OCI-LY1 (cell line): ENCODE results near the gene HDDC3.

Experiments used
- EZH2 ChIP-seq: fragments of 200-600 bp; sonication (generic), shearing (Covaris generic); IDR thresholded peaks from 2 replicates; pipeline ENCODE4 v1.8.0; 2017; ENCODE audit warnings: borderline replicate concordance, mixed run types, mild to moderate bottlenecking, antibody characterized with exemption, low read length, moderate library complexity, mixed read lengths
- TF ChIP-seq, protein P1 (sequence below): fragments of 200-600 bp; sonication (generic), shearing (Covaris generic); IDR thresholded peaks from 2 replicates; pipeline ENCODE4 v1.5.1; 2017; ENCODE audit warnings: mild to moderate bottlenecking, antibody characterized with exemption, low read length, moderate library complexity, mixed read lengths

DNA sequence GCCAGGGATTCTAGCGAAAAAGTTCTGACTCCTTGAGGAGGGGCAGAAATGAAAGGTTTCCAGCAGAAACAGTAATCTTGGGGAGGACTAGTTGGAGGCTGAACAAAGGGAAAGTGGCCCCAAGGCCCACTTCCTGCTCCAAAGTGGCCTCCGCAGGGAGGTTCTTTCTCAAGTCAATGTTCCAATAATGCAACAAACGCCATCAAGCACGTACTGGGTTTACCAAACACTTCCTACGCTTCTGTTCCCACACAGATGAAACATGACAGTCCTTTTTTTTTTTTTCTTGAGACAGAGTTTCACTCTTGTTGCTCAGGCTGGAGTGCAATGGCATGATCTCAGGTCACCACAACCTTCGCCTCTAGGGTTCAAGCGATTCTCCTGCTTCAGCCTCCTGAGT, 12.7 kb upstream of the HDDC3 start:
- TF ChIP-seq, protein P1, sequence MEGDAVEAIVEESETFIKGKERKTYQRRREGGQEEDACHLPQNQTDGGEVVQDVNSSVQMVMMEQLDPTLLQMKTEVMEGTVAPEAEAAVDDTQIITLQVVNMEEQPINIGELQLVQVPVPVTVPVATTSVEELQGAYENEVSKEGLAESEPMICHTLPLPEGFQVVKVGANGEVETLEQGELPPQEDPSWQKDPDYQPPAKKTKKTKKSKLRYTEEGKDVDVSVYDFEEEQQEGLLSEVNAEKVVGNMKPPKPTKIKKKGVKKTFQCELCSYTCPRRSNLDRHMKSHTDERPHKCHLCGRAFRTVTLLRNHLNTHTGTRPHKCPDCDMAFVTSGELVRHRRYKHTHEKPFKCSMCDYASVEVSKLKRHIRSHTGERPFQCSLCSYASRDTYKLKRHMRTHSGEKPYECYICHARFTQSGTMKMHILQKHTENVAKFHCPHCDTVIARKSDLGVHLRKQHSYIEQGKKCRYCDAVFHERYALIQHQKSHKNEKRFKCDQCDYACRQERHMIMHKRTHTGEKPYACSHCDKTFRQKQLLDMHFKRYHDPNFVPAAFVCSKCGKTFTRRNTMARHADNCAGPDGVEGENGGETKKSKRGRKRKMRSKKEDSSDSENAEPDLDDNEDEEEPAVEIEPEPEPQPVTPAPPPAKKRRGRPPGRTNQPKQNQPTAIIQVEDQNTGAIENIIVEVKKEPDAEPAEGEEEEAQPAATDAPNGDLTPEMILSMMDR, result no peak
- no peak for TF ChIP-seq EZH2
